Activated T-cell treated with anti-CD3 and anti-CD28 coated beads for 48 hours (primary cell): ENCODE measurements around the gene ZNF790.

Experiments
- DNase-seq: peaks from one replicate; pipeline ENCODE4 v3.0.0-alpha.2; 2020; ENCODE audit warnings: low read depth

The ZNF790 gene

DNA sequence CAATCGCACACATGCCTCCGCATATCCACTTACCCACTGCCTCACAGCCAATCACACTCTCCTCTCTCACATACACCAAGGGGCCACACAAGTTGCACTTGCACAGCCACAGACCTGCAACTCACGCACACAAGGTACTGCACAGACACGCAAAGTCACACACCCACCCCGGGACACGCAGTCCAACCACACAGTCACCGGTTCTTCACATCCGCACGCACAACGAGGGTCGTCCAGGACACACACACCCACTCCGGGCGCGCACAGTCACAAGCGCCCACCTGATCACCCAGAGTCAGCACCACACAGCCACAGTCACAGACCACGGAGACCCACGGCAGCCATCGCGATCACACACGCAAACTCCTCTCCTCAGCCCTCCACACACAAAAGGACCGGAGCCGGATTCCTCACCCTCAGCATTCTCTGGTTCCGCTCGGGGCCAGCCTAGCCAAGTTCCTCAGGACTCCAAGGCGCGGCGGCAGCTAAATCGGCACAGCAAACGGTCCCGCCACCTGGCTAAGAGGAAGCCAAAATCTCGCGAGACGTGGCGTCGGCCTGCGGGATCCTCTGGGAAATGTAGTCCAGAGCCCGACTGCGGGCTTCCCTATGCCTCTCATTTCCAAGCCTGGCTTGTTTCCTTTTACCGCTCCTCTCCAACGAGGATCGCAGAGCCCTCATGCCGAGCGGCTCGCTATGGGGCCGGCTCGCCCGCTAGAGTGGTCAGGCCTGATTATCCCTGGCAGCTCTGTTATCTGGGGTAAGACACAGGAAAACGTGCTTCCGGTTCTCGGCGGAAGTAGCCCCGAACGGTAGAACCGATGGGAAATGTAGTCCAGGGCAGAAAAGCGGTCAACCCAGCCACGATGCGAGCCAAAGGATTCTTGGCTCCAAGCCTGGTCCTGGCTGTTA lies 65.6 kb downstream of the ZNF790 start, which contains the start of gene ZNF850:
ZNF850 (minus strand) TSS at position 497 of the 912 bp plus-strand sequence. CDS start 10,201 bp downstream, outside the sequence.
- DNase-seq, result peak; percentile 87

DNA sequence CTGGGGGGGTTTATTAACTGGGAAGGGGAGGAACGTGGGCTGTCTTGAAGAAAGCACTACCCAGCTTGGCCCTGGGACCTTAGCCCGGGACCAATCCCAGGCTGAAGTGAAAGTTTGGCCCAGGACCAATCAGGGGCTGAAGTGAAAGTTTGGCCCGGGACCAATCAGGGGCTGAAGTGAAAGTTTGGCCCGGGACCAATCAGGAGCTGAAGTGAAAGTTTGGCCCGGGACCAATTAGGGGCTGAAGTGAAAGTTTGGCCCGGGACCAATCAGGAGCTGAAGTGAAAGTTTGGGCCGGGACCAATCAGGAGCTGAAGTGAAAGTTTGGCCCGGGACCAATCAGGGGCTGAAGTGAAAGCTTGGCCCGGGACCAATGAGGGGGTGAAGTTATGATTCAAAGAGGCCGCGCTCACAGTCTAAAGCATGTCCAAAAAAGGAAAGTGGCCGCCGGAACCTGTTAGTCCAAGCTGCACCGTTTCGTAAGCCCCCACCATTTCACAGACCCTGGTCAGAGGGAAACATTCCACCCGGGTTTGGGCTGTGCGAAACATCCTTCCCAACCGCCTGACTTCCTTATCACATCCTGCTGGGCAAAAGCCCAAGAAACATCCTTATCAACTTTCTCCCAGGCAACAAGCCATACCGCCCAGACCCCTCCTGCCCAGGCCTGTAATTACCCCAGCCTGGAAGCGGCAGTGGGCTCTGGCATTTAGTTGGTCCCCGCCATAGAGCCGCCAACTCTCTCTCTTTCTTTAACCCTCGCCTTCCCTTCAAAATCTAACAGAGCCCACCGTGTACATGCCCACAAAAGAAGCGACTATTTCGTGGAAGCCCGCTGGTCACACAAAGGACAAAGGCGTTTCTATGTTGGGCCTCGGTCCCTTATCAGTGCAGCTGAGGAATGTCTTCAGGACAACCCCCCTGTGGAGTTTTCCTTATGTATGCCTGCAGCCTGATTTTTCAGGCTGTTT lies 66.6 kb downstream of the ZNF790 start:
- DNase-seq, result peak; percentile 35
